Measurements from ENCODE around the gene PRDX3. TPM values are rescaled to one million over a fixed set of nuclear protein-coding genes. Genes with fewer than 3 reads are reported as not detected.
A peak's percentile ranks its signal among the peaks of the same experiment; 100 is the strongest.

The PRDX3 gene
- total and polyA plus RNA-seq, 11 donors, result 130 to 385 (median 257) TPM

DNA sequence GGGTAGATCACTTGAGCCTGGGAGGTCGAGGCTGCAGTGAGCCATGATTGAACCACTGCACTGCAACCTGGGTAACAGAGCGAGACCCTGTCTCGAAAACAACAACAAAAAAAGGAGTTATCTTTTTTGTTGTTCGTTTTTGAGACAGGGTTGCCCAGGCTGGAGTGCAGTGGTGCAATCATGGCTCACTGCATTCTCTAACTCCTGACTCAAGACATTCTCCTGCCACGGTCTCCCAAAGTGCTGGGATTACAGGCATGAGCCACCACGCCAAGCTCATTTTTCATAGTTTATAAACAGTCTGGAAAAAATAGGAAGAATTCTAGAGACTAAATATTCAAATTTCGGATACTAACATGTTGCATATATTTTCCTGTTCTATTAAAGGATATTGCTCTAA is 42.5 kb downstream of the PRDX3 start:
- Histone ChIP-seq H3K36me3 (peaks cover 0 to 54% (median 39%) of the 10 kb centered on the region in 9 donors), H3K27ac (peak overlapping the region in 3 of 12 donors; percentile 6 to 96 (median 34)), H3K4me1 (peaks cover 0 to 59% (median 0%) of the 10 kb centered on the region in 12 donors), H3K4me3 (no peak overlapping the region), H3K9me3 (no peaks in the 10 kb centered on the region), H3K27me3 (no peaks in the 10 kb centered on the region)
- intact Hi-C loops (cut with DNase I), result no loop called here
- ATAC-seq (no peak), DNase-seq (no peak)
- TF ChIP-seq, protein P1, sequence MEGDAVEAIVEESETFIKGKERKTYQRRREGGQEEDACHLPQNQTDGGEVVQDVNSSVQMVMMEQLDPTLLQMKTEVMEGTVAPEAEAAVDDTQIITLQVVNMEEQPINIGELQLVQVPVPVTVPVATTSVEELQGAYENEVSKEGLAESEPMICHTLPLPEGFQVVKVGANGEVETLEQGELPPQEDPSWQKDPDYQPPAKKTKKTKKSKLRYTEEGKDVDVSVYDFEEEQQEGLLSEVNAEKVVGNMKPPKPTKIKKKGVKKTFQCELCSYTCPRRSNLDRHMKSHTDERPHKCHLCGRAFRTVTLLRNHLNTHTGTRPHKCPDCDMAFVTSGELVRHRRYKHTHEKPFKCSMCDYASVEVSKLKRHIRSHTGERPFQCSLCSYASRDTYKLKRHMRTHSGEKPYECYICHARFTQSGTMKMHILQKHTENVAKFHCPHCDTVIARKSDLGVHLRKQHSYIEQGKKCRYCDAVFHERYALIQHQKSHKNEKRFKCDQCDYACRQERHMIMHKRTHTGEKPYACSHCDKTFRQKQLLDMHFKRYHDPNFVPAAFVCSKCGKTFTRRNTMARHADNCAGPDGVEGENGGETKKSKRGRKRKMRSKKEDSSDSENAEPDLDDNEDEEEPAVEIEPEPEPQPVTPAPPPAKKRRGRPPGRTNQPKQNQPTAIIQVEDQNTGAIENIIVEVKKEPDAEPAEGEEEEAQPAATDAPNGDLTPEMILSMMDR (IDR thresholded peaks at IDR 0.05), result no peak
- no peak for TF ChIP-seq POLR2A (IDR thresholded peaks at IDR 0.05)
- 86 to 92% (median 89%) methylated on average over 7 of the region's 7 CpGs for WGBS, 4 donors

DNA sequence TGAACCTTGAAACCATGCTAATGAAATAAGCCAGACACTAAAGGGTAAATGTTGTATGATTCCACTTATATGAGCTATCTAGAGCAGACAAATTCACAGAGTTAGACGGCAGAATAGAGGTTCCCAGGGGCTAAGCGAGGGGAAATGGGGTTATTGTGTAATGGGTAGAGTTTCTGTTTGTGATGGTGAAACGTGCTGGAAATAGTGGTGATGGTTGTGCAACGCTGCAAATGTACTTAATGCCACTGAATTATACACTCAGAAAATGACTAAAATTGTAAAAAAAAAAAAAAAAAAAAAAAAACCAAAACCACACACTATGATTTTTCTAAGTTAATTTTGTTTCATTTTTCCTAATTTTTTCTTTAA is 43.1 kb downstream of the PRDX3 start:
- ATAC-seq (peak in 2 of 4 donors; percentile 26 to 47), DNase-seq (no peak)
- TF ChIP-seq, protein P1 (IDR thresholded peaks at IDR 0.05), result no peak
- TF ChIP-seq POLR2A (IDR thresholded peaks at IDR 0.05), result no peak
- WGBS, 4 donors, result 61 to 93% (median 71%) methylated on average over 3 to 4 of the region's 4 CpGs
- Histone ChIP-seq H3K27me3 (no peaks in the 10 kb centered on the region), H3K4me3 (no peak overlapping the region), H3K4me1 (peaks cover 0 to 65% (median 0%) of the 10 kb centered on the region in 12 donors), H3K9me3 (no peaks in the 10 kb centered on the region), H3K36me3 (peaks cover 0 to 52% (median 33%) of the 10 kb centered on the region in 9 donors), H3K27ac (peak overlapping the region in 2 of 12 donors; percentile 34 to 96)
- intact Hi-C loops (cut with DNase I), result no loop called here

DNA sequence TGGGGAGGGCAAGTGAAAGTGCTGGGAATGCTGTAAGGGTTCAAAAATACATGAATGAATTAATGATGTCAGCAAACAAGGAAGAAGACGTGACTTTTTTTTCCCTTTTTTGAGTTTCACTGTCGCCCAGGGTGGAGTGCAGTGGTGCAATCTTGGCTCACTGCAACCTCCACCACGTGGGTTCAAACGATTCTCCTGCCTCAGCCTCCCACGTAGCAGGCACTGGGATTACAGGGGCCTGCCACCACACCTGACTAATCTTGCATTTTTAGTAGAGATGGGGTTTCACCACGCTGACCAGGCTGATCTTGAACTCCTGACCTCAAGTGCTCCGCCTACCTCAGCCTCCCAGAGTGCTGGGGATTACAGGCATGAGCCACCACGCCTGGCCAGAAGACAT is 44.7 kb downstream of the PRDX3 start:
- TF ChIP-seq POLR2A (IDR thresholded peaks at IDR 0.05), result no peak
- TF ChIP-seq, protein P1 (IDR thresholded peaks at IDR 0.05), result no peak
- ATAC-seq (no peak), DNase-seq (no peak)
- H3K4me3 ChIP-seq, result no peak overlapping the region
- no peaks in the 10 kb centered on the region for H3K9me3 ChIP-seq
- peak overlapping the region in 1 of 12 donors; percentile 96 for H3K27ac ChIP-seq
- H3K27me3 ChIP-seq, result no peaks in the 10 kb centered on the region
- H3K36me3 ChIP-seq, result peaks cover 0 to 57% (median 43%) of the 10 kb centered on the region in 9 donors
- WGBS, 4 donors, result 90 to 95% (median 92%) methylated on average over 8 of the region's 8 CpGs
- intact Hi-C loops (cut with DNase I), result no loop called here
- H3K4me1 ChIP-seq, result peaks cover 0 to 76% (median 0%) of the 10 kb centered on the region in 12 donors

DNA sequence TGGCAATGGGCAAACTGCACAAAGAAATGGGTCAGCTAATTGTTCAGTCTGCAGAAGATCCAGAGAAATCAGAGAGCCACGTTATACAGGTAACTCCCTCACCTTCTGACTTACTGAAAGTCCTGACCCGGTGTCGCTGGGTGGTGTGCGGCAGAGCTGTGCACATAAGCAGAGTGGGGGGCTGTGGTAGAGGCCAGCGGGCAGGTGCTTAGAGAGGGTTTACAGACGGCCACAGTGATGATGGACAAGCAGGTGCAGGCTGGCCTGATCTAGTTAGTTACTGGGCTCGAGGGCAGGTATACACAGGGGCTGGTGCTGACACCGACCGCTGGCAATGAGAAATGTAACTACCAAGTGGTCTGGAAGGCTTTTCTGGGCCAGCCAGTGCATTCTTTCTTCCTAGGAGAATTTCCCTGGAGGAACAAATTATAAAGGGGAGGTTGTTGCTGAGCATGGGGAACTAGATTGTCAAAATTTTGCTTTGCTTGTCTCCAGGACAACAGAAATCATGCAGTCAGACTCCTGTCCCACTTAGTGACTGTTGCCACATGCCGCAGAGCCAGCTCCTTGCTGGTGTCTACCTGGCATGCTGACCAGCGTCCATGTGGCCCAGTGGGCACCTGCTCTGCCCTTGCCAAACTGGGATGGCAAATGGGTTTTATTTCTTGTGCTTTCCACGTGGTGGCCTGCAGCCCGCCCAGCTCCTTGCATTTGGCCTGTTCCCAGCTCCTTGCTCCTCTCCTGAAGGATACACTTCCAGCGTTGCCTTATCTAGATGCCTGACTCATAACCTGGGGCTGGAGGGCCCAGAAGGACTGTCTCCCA is 45.9 kb downstream of the PRDX3 start:
- no peak for TF ChIP-seq POLR2A (IDR thresholded peaks at IDR 0.05)
- TF ChIP-seq, protein P1 (IDR thresholded peaks at IDR 0.05), result no peak
- DNase-seq (no peak), ATAC-seq (peak in 1 of 4 donors; percentile 29)
- WGBS, 4 donors, result 83 to 90% (median 85%) methylated on average over 13 to 14 of the region's 14 CpGs
- no peaks in the 10 kb centered on the region for H3K27me3 ChIP-seq
- peaks cover 0 to 69% (median 0%) of the 10 kb centered on the region in 12 donors for H3K4me1 ChIP-seq
- H3K27ac ChIP-seq, result peak overlapping the region in 1 of 12 donors; percentile 96
- H3K9me3 ChIP-seq, result no peaks in the 10 kb centered on the region
- H3K36me3 ChIP-seq, result peaks cover 0 to 64% (median 48%) of the 10 kb centered on the region in 9 donors
- intact Hi-C loops (cut with DNase I), result no loop called here
- H3K4me3 ChIP-seq, result no peak overlapping the region
